Rectal smooth muscle tissue (tissue), 1 donor: ENCODE measurements around the gene GNA15.

Experiments used
- H3K27ac ChIP-seq: one replicate; pipeline ENCODE4 v1.7.0; 2013; ENCODE audit warnings: low read depth, low read length, inconsistent platforms
- H3K27me3 ChIP-seq: one replicate; pipeline ENCODE4 v1.7.0; 2013; ENCODE audit warnings: low read length; ENCODE audit not compliant: control insufficient read depth, insufficient read depth
- H3K36me3 ChIP-seq: one replicate; pipeline ENCODE4 v1.7.0; 2013; ENCODE audit warnings: low read length; ENCODE audit not compliant: control insufficient read depth, insufficient read depth
- H3K4me1 ChIP-seq: one replicate; pipeline ENCODE4 v1.7.0; 2013; ENCODE audit warnings: low read length; ENCODE audit not compliant: control insufficient read depth, insufficient read depth
- H3K4me3 ChIP-seq: one replicate; pipeline ENCODE4 v1.7.0; 2013; ENCODE audit warnings: low read length
- H3K9ac ChIP-seq: one replicate; pipeline ENCODE4 v1.7.0; 2013; ENCODE audit warnings: low read length

GNA15 gene

GRCh38 chr19:3110126-3110825 lies 25.6 kb upstream of the GNA15 start:
- H3K4me1 ChIP-seq = no peaks in the 10 kb centered on the region

GRCh38 chr19:3111586-3112247 lies 24.1 kb upstream of the GNA15 start:
- no peaks in the 10 kb centered on the region for H3K27me3 ChIP-seq
- H3K4me3 ChIP-seq = no peak overlapping the region
- peaks cover 7% of the 10 kb centered on the region for H3K36me3 ChIP-seq
- no peak overlapping the region for H3K9ac ChIP-seq
- no peaks in the 10 kb centered on the region for H3K4me1 ChIP-seq
- H3K27ac ChIP-seq = no peak overlapping the region

More at GRCh38 chr19:3110126-3110825, 25.6 kb upstream of the GNA15 start:
- Histone ChIP-seq H3K9ac (no peak overlapping the region), H3K27ac (no peak overlapping the region), H3K36me3 (peaks cover 7% of the 10 kb centered on the region), H3K27me3 (no peaks in the 10 kb centered on the region), H3K4me3 (no peak overlapping the region)

- no peaks in the 10 kb centered on the region for H3K27me3 ChIP-seq
- H3K4me3 ChIP-seq = no peak overlapping the region
- H3K9ac ChIP-seq = no peak overlapping the region
- H3K36me3 ChIP-seq = peaks cover 7% of the 10 kb centered on the region
- no peaks in the 10 kb centered on the region for H3K4me1 ChIP-seq
- H3K27ac ChIP-seq = no peak overlapping the region
Measured at GRCh38 chr19:3112375-3113099, 23.3 kb upstream of the GNA15 start.

DNA sequence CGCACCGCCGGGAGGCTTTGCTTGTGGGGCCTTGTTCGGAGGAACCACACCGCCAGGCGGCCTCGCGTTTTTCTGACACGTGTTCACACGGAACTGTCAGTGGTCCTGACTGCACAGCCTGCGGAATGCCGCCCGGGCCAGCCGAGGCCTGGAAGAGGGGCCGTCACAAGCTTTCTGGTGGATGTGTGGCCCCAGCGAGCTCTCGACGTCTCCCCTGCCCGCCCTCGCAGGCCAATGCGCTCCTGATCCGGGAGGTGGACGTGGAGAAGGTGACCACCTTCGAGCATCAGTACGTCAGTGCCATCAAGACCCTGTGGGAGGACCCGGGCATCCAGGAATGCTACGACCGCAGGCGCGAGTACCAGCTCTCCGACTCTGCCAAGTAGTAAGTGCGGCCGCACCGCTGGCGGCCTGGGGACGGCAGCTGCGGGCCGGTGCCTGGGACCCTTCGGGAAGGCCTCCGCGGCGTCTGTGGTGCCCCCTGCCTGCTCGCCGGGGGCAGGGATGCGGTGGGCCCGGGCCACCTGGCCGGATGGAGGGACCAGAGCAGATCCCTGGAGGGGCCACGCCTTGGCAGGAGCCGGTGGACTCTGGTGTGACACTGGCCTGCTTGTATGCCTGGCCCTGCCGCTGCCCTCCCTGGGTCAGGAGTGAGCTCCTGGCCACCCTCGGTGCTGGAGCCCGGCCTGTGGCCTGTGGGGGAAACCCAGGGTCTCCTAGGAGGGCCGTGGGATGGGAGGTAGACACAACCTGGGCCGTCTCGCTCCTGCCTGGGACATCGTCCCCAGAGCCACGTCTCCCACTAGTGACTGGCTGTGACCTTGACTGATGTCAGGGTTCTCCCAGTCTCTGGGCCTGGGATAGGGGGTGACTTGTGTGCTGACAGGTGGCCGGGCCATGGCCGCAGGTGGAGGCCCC lies 22.5 kb upstream of the GNA15 start:
- H3K4me1 ChIP-seq = no peaks in the 10 kb centered on the region
- H3K4me3 ChIP-seq = no peak overlapping the region
- no peak overlapping the region for H3K27ac ChIP-seq
- no peaks in the 10 kb centered on the region for H3K27me3 ChIP-seq
- H3K36me3 ChIP-seq = peaks cover 11% of the 10 kb centered on the region
- H3K9ac ChIP-seq = no peak overlapping the region

DNA sequence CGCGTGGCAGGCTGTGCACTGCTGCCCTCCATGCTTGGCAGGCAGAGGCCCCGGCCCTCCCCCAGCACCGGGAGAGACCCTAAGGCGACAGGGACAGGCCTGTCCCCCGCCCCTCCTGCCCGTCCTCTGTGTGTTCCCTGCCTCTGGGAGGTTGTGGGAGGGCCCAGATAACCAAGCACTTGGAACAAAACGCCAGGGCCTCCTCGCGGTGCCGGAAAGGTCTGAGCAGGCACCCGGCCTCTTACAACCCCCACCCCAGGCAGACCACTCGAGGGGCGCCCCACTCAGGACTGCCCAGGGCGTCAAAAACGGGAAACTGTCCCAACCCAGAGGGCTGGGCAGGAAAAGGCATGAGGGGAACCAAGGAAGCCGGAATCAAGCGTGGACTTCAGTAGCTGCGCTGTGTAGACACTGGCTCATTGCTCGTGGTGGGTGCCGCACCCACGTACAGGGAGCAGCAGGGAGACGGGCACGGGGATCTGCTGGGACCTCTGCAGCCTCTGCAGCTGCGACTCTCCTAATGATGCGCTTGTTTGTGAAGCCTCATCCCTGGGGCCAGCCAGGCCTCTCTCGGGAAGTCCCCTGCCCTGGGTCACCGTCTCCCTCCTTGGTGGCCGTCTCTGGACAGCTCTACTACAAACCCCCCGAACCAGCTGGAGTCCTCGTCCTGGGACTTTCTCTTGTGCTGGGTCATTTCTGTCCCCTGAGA lies 21.7 kb upstream of the GNA15 start:
- Histone ChIP-seq H3K4me1 (no peaks in the 10 kb centered on the region), H3K27ac (no peak overlapping the region), H3K36me3 (peaks cover 12% of the 10 kb centered on the region), H3K9ac (no peak overlapping the region), H3K4me3 (no peak overlapping the region), H3K27me3 (no peaks in the 10 kb centered on the region)

DNA sequence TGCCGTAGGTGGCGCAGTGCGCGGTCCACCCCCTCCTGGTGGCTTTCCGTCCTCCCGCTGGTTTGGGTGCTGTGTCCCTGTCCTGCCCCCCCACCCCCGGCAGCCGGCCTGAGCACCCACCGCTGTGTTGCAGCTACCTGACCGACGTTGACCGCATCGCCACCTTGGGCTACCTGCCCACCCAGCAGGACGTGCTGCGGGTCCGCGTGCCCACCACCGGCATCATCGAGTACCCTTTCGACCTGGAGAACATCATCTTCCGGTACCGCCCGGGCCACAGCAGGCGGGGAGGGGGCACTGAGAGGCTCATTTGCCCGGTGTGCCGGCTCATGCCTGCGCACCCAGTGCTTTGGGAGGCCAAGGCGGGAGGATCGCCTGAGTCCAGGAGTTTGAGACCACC lies 21.0 kb upstream of the GNA15 start:
- Histone ChIP-seq H3K27me3 (no peaks in the 10 kb centered on the region), H3K27ac (no peak overlapping the region), H3K4me3 (no peak overlapping the region), H3K4me1 (no peaks in the 10 kb centered on the region), H3K36me3 (peaks cover 15% of the 10 kb centered on the region), H3K9ac (no peak overlapping the region)

DNA sequence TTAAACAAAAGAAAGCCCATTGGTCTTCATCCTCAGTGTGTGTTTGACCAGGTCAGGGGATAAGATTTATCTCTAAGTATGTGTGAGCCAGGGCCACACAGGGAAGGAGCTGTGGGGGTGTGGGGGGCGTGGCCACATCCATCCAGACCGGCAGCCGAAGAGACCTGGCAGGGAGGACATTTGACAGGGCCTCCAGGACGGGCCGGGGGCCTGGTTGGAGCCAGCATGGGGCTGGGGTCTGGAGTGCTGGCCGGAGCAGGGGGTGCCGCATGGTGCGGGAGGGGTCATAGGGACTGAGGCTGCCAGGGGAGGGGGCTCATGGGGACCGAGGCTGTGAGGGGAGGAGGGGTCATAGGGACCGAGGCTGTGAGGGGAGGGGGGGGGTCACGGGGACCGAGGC lies 20.4 kb upstream of the GNA15 start:
- Histone ChIP-seq H3K9ac (no peak overlapping the region), H3K27ac (no peak overlapping the region), H3K4me3 (no peak overlapping the region), H3K4me1 (no peaks in the 10 kb centered on the region), H3K36me3 (peaks cover 15% of the 10 kb centered on the region), H3K27me3 (no peaks in the 10 kb centered on the region)

DNA sequence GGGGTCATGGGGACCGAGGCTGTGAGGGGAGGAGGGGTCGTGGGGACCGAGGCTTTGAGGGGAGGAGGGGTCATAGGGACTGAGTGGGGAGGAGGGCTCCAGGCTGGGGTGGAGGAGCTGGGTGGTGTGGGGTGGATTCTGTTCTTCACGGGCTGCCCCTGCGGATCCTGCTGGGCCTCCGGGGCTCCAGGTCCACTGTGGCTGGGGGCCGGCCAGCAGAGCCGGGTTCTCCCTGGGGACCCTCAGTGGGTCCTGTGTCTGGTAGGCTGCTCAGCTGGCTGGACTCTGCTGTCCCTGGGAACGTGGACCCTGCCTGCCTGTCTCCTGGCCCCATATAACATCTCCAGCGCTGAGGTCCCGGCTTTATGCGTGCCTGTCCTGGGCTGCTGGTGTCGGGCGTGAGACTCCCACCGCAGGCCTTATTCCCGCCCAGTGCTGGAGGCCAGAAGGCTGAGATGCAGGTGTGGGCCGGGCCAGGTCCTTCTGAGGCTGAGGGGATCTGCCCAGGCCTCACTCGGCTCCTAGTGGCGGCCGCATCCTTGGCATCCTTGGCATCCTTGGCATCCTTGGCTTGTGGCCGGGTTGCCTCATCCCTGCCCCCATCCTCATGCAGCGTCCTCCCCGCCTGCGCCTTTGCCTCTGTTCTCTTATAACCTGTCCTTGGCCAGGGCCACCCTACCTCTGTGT lies 19.8 kb upstream of the GNA15 start:
- Histone ChIP-seq H3K4me3 (no peak overlapping the region), H3K36me3 (peaks cover 15% of the 10 kb centered on the region), H3K27ac (no peak overlapping the region), H3K9ac (no peak overlapping the region), H3K27me3 (no peaks in the 10 kb centered on the region), H3K4me1 (no peaks in the 10 kb centered on the region)

GRCh38 chr19:3116621-3117020 lies 19.2 kb upstream of the GNA15 start:
- Histone ChIP-seq H3K9ac (no peak overlapping the region), H3K4me1 (no peaks in the 10 kb centered on the region), H3K36me3 (peaks cover 12% of the 10 kb centered on the region), H3K4me3 (no peak overlapping the region), H3K27ac (no peak overlapping the region), H3K27me3 (no peaks in the 10 kb centered on the region)

DNA sequence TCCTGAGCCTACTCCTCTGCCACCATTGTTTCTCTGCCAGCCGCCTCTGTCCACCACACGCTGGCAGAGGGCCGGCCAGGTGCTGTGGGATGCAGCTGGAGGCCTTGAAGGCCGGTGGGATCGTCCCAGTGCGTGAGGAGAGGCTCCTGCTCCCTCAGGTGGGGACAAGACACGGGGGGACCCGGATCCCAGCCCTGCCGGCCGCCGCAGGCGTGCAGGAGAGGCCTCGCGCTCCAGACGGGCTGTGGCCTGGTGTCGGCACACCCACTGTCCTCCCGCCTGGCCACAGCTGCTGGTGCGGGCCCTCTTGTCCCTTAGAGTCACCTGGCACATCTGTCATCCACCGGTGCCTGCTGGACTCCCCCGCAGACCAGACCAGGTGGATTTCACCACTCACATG lies 18.1 kb upstream of the GNA15 start:
- Histone ChIP-seq H3K4me3 (no peak overlapping the region), H3K9ac (no peak overlapping the region), H3K4me1 (no peaks in the 10 kb centered on the region), H3K27me3 (no peaks in the 10 kb centered on the region), H3K27ac (no peak overlapping the region), H3K36me3 (peaks cover 8% of the 10 kb centered on the region)
